ENCODE measurements around the gene BFSP1.

- no peak for TF ChIP-seq CTCF (tag by site-specific recombination; IDR thresholded peaks at IDR 0.05)
- TF ChIP-seq ZFP37 (tag by site-specific recombination; IDR thresholded peaks at IDR 0.05) = no peak
- no peak for TF ChIP-seq PATZ1 (tag by site-specific recombination; IDR thresholded peaks at IDR 0.05)
- no peak for TF ChIP-seq MYNN (tag by site-specific recombination; IDR thresholded peaks at IDR 0.05; ENCODE audit: borderline replicate concordance)
- TF ChIP-seq ZNF76 (tag by site-specific recombination; IDR thresholded peaks at IDR 0.05; ENCODE audit: borderline replicate concordance, low read depth) = no peak
- no peak for TF ChIP-seq ZNF335 (tag by site-specific recombination; conservative IDR thresholded peaks at IDR 0.05)
- no peak for TF ChIP-seq ZNF433 (tag by site-specific recombination; IDR thresholded peaks at IDR 0.05; ENCODE audit: low read depth)
- no peak for TF ChIP-seq ZNF24 (tag by site-specific recombination; IDR thresholded peaks at IDR 0.05)
Observed at GRCh38 chr20:17457079-17457478, 74.1 kb downstream of the BFSP1 start.
